Left lobe of liver (tissue), 2 donors: ENCODE measurements around the gene TMEM106B. TPM values are rescaled to one million over a fixed set of nuclear protein-coding genes. Genes with fewer than 3 reads are reported as not detected.

ENCODE experiments used
- ATAC-seq: fragments of 200-7000 bp; cut with Tn5 transposase; one replicate; pipeline ENCODE4 v1.9.1; 2020; ENCODE audit warnings: mild to moderate bottlenecking, moderate library complexity
- DNase-seq: peaks from one replicate; pipeline ENCODE4 v3.0.0-alpha.2; 2020; ENCODE audit warnings: low spot score
- total RNA-seq: library from RNA; stranded (reverse); gene quantifications from one replicate; pipeline ENCODE4 v1.2.1, GENCODE V29; 2021
- donor health status: DM: no; HTN: no; CAD: no; lungs with moderate emphysema.
- donor health status: DM: no; HTN: yes; CAD: no.

TMEM106B gene
- total RNA-seq, 1 donor from 2014 or later, result 27.1 TPM

GRCh38 chr7:12291870-12292269, 80.8 kb downstream of the TMEM106B start:
- ATAC-seq (no peak), DNase-seq (no peak)

Other genes starting within 250 kb of the TMEM106B start
- gene VWDE, start 192.6 kb downstream of the TMEM106B start, total RNA-seq, result 0.38 TPM